HEK293 (cell line): Measurements from ENCODE around the gene PLXNA2.

Source experiments
- HOXD13 ChIP-seq: sonication (generic); formaldehyde crosslinking; IDR thresholded peaks from 2 replicates; pipeline ENCODE4 v1.8.0; 2022; ENCODE audit warnings: missing genetic modification reagents, borderline replicate concordance
- MEIS1 ChIP-seq: sonication (generic); formaldehyde crosslinking; IDR thresholded peaks from 2 replicates; pipeline ENCODE4 v1.8.1; 2022; ENCODE audit warnings: missing genetic modification reagents, mild to moderate bottlenecking, borderline replicate concordance
- OVOL3 ChIP-seq: fragments of 450-650 bp; formaldehyde crosslinking; IDR thresholded peaks from 2 replicates; pipeline ENCODE4 v1.5.1; 2016; ENCODE audit warnings: missing biosample characterization, missing genetic modification characterization
- TCF7L2 ChIP-seq: IDR thresholded peaks from 2 replicates; pipeline ENCODE4 v1.6.1; 2011; ENCODE audit warnings: low read depth, mild to moderate bottlenecking, inconsistent platforms, low read length, moderate library complexity, borderline replicate concordance
- ZNF501 ChIP-seq: fragments of 450-650 bp; formaldehyde crosslinking; IDR thresholded peaks from 2 replicates; pipeline ENCODE4 v1.5.1; 2016; ENCODE audit warnings: missing biosample characterization, missing genetic modification characterization
- ZNF514 ChIP-seq: fragments of 450-650 bp; formaldehyde crosslinking; IDR thresholded peaks from 2 replicates; pipeline ENCODE4 v1.5.1; 2016; ENCODE audit warnings: missing biosample characterization, missing genetic modification characterization
- ZNF639 ChIP-seq: fragments of 450-650 bp; formaldehyde crosslinking; IDR thresholded peaks from 2 replicates; pipeline ENCODE4 v1.5.1; 2016; ENCODE audit warnings: missing biosample characterization, missing genetic modification characterization
- ZNF645 ChIP-seq: fragments of 450-650 bp; formaldehyde crosslinking; IDR thresholded peaks from 2 replicates; pipeline ENCODE4; 2016; ENCODE audit warnings: missing biosample characterization, missing genetic modification characterization
- ZNF76 ChIP-seq: fragments of 450-650 bp; formaldehyde crosslinking; IDR thresholded peaks from 2 replicates; pipeline ENCODE4; 2016; ENCODE audit warnings: low read depth, missing biosample characterization, missing genetic modification characterization, borderline replicate concordance
- TF ChIP-seq, protein P1 (sequence below): fragments of 450-650 bp; formaldehyde crosslinking; IDR thresholded peaks from 2 replicates; pipeline ENCODE4 v1.5.1; 2016; ENCODE audit warnings: missing biosample characterization, missing genetic modification characterization
- TF ChIP-seq, protein P2 (sequence below): fragments of 450-650 bp; formaldehyde crosslinking; IDR thresholded peaks from 2 replicates; pipeline ENCODE4 v1.5.1; 2016; ENCODE audit warnings: missing biosample characterization, missing genetic modification characterization

DNA sequence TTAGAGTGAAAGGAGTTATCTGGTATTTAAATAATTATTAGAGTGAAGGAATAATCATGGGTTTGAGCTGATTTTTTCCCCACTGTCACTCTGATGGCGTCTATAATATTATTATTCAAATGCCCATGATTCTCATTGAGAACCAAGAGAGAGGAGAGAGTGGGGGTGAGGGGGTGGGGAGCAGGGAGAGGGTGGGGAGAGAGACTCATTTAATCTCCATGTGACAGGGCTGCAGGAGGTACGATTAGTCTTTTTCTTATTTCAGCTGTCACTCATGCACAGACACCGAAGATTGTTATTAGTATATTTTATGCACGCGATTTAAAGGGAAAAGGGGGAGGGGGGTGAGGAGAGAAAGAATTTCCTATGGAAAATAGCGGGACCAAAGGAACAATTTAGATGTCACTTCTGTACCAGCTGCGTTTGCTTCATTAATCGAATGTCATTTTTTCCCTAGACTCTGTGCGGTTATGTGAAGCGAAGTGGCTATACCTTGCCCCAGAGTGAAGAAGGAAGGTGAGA lies 19.9 kb downstream of the PLXNA2 start:
- TF ChIP-seq ZNF514 (no peak), HOXD13 (no peak), TCF7L2 (no peak), ZNF501 (tag by site-specific recombination) (no peak), MEIS1 (no peak), ZNF76 (tag by site-specific recombination) (no peak), OVOL3 (no peak), ZNF645 (tag by site-specific recombination) (no peak), ZNF639 (tag by site-specific recombination) (no peak)
- TF ChIP-seq, protein P1, sequence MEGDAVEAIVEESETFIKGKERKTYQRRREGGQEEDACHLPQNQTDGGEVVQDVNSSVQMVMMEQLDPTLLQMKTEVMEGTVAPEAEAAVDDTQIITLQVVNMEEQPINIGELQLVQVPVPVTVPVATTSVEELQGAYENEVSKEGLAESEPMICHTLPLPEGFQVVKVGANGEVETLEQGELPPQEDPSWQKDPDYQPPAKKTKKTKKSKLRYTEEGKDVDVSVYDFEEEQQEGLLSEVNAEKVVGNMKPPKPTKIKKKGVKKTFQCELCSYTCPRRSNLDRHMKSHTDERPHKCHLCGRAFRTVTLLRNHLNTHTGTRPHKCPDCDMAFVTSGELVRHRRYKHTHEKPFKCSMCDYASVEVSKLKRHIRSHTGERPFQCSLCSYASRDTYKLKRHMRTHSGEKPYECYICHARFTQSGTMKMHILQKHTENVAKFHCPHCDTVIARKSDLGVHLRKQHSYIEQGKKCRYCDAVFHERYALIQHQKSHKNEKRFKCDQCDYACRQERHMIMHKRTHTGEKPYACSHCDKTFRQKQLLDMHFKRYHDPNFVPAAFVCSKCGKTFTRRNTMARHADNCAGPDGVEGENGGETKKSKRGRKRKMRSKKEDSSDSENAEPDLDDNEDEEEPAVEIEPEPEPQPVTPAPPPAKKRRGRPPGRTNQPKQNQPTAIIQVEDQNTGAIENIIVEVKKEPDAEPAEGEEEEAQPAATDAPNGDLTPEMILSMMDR (tag by site-specific recombination), result no peak
- TF ChIP-seq, protein P2, sequence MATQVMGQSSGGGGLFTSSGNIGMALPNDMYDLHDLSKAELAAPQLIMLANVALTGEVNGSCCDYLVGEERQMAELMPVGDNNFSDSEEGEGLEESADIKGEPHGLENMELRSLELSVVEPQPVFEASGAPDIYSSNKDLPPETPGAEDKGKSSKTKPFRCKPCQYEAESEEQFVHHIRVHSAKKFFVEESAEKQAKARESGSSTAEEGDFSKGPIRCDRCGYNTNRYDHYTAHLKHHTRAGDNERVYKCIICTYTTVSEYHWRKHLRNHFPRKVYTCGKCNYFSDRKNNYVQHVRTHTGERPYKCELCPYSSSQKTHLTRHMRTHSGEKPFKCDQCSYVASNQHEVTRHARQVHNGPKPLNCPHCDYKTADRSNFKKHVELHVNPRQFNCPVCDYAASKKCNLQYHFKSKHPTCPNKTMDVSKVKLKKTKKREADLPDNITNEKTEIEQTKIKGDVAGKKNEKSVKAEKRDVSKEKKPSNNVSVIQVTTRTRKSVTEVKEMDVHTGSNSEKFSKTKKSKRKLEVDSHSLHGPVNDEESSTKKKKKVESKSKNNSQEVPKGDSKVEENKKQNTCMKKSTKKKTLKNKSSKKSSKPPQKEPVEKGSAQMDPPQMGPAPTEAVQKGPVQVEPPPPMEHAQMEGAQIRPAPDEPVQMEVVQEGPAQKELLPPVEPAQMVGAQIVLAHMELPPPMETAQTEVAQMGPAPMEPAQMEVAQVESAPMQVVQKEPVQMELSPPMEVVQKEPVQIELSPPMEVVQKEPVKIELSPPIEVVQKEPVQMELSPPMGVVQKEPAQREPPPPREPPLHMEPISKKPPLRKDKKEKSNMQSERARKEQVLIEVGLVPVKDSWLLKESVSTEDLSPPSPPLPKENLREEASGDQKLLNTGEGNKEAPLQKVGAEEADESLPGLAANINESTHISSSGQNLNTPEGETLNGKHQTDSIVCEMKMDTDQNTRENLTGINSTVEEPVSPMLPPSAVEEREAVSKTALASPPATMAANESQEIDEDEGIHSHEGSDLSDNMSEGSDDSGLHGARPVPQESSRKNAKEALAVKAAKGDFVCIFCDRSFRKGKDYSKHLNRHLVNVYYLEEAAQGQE (tag by site-specific recombination), result no peak
